ENCODE data around the gene EPPIN. TPM values are rescaled to one million over a fixed set of nuclear protein-coding genes. Genes with fewer than 3 reads are reported as not detected.
"Not testable (repeated sequence)": the region's sequence is repeated elsewhere in the genome, so short reads cannot be mapped to it uniquely, and the experiment has no call there.

The EPPIN gene
- polyA plus RNA-seq (ENCODE audit: low read depth in 6 of 6), result not detected

DNA sequence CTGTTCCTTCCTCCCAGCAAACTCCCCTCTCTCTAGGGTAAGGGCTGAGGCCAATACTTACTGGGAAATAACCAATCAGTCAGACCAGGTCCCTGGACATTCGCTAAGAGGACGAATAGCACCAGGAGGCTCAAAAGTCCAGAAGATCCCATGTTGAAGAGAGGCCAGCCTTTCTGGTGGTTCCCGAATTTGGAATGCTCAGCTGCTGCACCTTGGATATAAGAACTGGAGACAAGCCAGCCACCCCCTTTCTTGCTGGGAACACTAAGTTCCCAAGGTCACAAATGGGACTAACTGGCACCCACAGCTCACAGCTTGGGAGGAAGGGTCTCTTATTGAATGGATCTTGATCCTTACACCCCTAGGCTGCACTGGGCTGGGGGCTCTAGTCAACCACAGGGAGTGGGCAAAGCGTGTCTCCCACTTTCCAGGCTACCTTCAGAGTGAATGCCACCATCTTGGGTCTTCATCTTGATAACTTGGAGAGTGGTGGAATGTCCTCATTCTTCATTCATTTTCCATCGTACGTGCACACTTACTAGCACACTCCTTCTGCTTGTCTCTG lies at the start of gene EPPIN:
Gene EPPIN, minus strand, starts transcription at position 196 of the 565 bp plus-strand sequence. Its CDS starts 44 bp downstream, at position 152.
- ATAC-seq (ENCODE audit: low read depth in 2 of 2), result no peak
- DNase-seq, result no peak
- Mint-ChIP-seq H3K27ac (no peak within 1 kb of the TSS), H3K27me3 (peaks cover 33 to 59% (median 35%) of the 10 kb centered on the region in 3 donors), H3K36me3 (no peaks in the 10 kb centered on the region), H3K9me3 (peaks cover 0 to 11% (median 6%) of the 10 kb centered on the region in 7 donors), H3K4me1 (no peaks in the 10 kb centered on the region), H3K4me3 (no peak within 1 kb of the TSS)

DNA sequence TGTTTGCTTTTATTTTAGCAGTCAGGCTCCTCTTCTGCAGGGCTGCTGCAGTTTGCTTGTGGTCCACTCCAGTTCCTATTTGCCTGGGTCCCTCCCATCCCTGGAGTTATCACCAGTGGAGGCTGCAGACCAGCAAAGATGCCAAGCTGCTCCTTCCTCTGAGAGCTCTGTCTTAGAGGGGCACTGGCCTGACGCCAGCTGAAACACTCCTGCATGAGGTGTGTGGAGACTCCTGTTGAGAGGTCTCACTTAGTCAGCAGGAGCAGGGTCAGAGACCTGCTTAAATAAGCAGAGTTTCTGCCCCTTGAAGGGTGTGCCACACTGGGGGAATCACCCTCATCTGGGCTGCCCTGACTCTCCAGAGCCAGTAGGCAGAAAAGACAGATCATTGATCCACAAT lies 48.0 kb upstream of the EPPIN start:
- Mint-ChIP-seq H3K36me3 (no peaks in the 10 kb centered on the region), H3K27me3 (peaks cover 33 to 43% (median 40%) of the 10 kb centered on the region in 3 donors), H3K4me1 (no peaks in the 10 kb centered on the region), H3K4me3 (no peak overlapping the region), H3K9me3 (peaks cover 0 to 5% (median 0%) of the 10 kb centered on the region in 7 donors), H3K27ac (no peak overlapping the region)
- DNase-seq, result no peak
- ATAC-seq (ENCODE audit: low read depth in 2 of 2), result no peak

DNA sequence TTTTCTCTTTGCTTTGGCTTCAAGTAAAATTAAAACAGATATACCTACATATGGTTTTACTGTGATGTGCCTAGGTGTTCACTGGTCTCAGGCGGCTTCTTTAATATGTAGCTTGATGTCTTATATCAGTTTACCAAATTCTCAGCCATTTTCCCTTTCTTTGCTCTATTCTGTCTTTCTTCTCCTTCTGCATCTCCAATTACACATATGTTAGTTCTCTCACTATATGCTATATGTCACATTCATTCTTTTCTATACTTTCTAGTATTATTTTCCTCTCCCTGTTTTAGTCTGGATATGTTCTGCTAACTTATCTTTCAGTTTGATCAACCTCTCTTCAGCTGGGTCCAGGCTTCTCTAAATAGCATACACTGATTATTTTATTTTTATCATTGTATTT lies 46.3 kb upstream of the EPPIN start:
- DNase-seq, result no peak
- Mint-ChIP-seq H3K36me3 (no peaks in the 10 kb centered on the region), H3K27me3 (peaks cover 31 to 45% (median 38%) of the 10 kb centered on the region in 3 donors), H3K4me1 (no peaks in the 10 kb centered on the region), H3K27ac (no peak overlapping the region), H3K4me3 (no peak overlapping the region), H3K9me3 (peaks cover 0 to 5% (median 0%) of the 10 kb centered on the region in 7 donors)
- ATAC-seq (ENCODE audit: low read depth in 2 of 2), result no peak

DNA sequence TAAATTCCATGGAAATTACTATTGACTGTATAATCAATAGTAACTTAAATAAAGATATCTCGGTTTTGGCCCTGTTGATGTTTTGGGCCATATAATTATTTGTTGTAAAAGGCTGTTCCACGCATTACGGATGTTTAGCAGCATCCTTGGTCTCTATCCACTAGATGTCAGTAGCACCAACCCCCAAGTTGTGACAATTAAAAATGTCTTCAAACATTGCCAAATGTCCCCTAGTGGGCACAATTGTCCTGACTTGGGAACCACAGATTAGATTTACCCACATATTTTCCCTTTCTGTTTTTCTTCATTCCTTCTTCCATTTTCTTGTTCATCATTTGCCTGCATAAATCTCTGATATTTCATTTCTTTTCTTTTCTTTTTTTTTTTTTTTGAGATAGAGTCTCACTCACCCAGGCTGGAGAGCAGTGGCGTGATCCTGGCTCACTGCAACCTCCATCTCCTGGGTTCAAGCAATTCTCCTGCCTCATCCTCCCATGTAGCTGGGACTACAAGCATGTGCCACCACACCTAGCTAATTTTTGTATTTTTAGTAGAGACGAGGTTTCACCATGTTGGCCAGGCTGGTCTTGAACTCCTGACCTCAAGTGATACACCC lies 45.5 kb upstream of the EPPIN start:
- Mint-ChIP-seq H3K36me3 (no peaks in the 10 kb centered on the region), H3K27ac (no peak overlapping the region), H3K4me1 (no peaks in the 10 kb centered on the region), H3K4me3 (no peak overlapping the region), H3K9me3 (peaks cover 0 to 5% (median 0%) of the 10 kb centered on the region in 7 donors), H3K27me3 (peaks cover 23 to 44% (median 33%) of the 10 kb centered on the region in 3 donors)
- peak; percentile 71 to 78 for ATAC-seq (ENCODE audit: low read depth in 2 of 2)
- peak; percentile 39 for DNase-seq

DNA sequence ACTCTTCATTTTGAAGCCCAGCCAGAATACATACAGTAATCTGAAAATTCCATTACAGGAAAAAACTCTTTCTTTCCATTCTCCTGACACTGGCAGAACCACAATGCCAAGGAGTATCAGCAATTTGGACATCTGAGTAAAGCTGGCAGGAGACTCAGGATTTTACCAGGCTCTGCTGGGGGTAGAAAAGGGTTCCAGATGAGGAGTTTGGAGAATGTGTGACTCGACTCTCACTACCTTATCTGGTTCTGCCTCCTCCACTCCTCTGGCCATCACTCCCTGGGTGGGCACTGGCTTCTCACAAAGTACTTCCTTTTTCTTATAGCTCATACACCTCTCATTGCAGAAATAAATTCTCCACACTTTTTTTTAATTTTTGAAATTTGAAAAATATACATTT lies 42.5 kb upstream of the EPPIN start:
- no peak overlapping the region for H3K27ac Mint-ChIP-seq
- H3K27me3 Mint-ChIP-seq, result peaks cover 15 to 39% (median 23%) of the 10 kb centered on the region in 3 donors
- DNase-seq (no peak), ATAC-seq (ENCODE audit: low read depth in 2 of 2) (no peak)
- H3K4me3 Mint-ChIP-seq, result no peak overlapping the region
- H3K36me3 Mint-ChIP-seq, result no peaks in the 10 kb centered on the region
- no peaks in the 10 kb centered on the region for H3K4me1 Mint-ChIP-seq
- H3K9me3 Mint-ChIP-seq, result peaks cover 0 to 5% (median 0%) of the 10 kb centered on the region in 7 donors

DNA sequence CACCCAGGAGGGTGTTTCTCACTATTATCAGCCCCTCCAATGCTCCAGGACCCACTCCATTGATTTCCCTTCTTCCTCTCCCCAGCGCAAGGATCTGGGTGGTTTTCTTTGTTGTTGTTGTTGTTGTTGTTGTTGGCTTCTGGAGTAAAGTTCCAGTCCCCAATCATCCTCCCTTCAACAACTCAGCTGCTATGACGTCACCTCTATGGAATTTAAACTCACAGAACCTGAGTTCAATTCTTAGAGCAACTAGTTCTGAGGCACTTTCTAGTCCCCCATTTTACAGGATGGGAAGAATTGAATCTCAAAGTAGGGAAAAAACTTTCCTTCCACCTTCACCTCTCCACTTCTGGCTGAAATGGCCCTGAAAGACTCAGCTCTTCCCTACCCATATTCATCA lies 41.6 kb upstream of the EPPIN start:
- no peaks in the 10 kb centered on the region for H3K4me1 Mint-ChIP-seq
- H3K27ac Mint-ChIP-seq, result no peak overlapping the region
- H3K9me3 Mint-ChIP-seq, result peaks cover 0 to 5% (median 0%) of the 10 kb centered on the region in 7 donors
- H3K27me3 Mint-ChIP-seq, result peaks cover 8 to 32% (median 20%) of the 10 kb centered on the region in 3 donors
- H3K36me3 Mint-ChIP-seq, result no peaks in the 10 kb centered on the region
- ATAC-seq (ENCODE audit: low read depth in 2 of 2) (no peak), DNase-seq (no peak)
- no peak overlapping the region for H3K4me3 Mint-ChIP-seq

DNA sequence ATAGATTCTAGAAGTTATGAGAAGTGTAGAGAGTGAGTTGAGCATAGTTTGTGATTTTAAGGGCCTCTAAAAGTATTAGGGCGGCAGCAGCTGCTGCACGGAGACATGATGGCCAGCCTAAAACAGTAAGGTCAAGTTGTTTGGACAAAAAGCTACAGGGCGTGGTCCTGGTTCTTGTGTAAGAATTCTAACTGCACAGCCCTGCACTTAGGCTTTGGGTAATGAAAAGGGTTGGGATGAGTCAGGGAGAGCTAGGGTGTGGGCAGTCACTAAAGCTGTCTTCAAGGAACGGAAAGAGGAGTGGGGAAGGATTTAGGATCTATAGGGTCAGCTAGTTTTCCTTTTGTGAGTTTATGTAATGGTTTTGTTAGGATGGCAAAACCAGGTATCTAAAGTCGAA lies 38.8 kb upstream of the EPPIN start:
- not testable (repeated sequence) for DNase-seq; H3K4me3 Mint-ChIP-seq; H3K9me3 Mint-ChIP-seq; H3K4me1 Mint-ChIP-seq; H3K36me3 Mint-ChIP-seq; ATAC-seq (ENCODE audit: low read depth in 2 of 2); H3K27ac Mint-ChIP-seq
- peaks cover 1 to 22% (median 10%) of the 10 kb centered on the region in 3 donors for H3K27me3 Mint-ChIP-seq

DNA sequence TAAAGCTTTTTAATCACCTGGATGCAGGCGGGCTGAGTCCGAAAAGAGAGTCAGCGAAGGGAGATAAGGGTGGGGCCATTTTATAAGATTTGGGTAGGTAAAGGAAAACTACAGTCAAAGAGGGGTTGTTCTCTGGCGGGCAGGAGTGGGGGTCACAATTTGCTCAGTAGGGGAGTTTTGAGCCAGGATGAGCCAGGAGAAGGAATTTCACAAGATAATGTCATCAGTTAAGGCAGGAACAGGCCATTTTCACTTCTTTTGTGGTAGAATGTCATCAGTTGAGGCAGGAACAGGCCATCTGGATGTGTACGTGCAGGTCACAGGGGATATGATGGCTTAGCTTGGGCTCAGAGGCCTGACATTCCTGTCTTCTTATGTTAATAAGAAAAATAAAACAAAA lies 37.1 kb upstream of the EPPIN start:
- H3K27ac Mint-ChIP-seq; H3K4me3 Mint-ChIP-seq; H3K4me1 Mint-ChIP-seq; ATAC-seq (ENCODE audit: low read depth in 2 of 2); DNase-seq; H3K36me3 Mint-ChIP-seq; H3K9me3 Mint-ChIP-seq: not testable (repeated sequence)
- H3K27me3 Mint-ChIP-seq, result peaks cover 16 to 34% (median 18%) of the 10 kb centered on the region in 3 donors

DNA sequence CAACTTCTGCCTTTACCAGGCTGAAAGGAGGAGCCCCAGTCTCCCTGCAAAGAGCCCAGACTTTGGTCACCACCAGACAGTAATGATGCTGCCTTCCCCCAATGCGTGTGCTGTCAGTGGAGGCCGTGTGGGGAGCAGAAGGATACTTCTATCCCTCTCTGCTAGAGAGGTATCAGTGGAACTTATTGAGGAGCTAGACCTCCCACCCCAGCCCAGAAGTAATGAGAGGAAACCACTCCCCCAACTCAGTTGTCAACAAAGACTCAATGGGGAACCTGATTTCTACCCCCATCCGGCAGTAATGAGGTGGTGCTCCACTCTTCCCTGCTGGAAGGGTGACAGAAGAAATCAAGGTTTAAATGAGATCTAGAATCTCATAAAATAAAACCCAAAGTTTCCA lies 36.3 kb upstream of the EPPIN start:
- no peaks in the 10 kb centered on the region for H3K36me3 Mint-ChIP-seq
- peaks cover 17 to 35% (median 22%) of the 10 kb centered on the region in 3 donors for H3K27me3 Mint-ChIP-seq
- H3K9me3 Mint-ChIP-seq, result peaks cover 0 to 3% (median 0%) of the 10 kb centered on the region in 7 donors
- ATAC-seq (ENCODE audit: low read depth in 2 of 2) (no peak), DNase-seq (no peak)
- no peak overlapping the region for H3K27ac Mint-ChIP-seq
- no peak overlapping the region for H3K4me3 Mint-ChIP-seq
- H3K4me1 Mint-ChIP-seq, result no peaks in the 10 kb centered on the region

DNA sequence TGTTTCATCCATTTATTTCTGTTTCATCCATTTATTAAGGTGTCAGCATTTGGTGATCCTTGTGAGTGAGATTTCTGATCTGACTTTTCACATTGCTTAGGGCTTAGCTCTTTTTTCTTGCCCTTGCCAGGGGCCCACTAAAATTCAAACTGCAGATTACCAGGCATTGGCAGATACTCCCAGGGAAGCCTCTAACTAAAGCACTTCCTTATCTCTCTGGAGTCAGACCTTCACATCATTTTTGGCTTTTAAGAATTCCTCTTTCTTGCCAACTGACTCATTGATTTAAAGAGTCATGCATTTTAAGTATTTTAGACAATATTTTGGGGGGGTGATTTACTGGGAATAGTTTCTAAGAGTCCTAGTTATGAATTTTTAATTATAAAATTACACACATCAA lies 34.5 kb upstream of the EPPIN start:
- Mint-ChIP-seq H3K27ac (peak overlapping the region in 1 of 6 donors; percentile 24), H3K27me3 (peaks cover 17 to 27% (median 22%) of the 10 kb centered on the region in 3 donors), H3K4me1 (no peaks in the 10 kb centered on the region), H3K9me3 (peaks cover 0 to 3% (median 0%) of the 10 kb centered on the region in 7 donors), H3K36me3 (no peaks in the 10 kb centered on the region), H3K4me3 (no peak overlapping the region)
- ATAC-seq (ENCODE audit: low read depth in 2 of 2) (no peak), DNase-seq (no peak)

DNA sequence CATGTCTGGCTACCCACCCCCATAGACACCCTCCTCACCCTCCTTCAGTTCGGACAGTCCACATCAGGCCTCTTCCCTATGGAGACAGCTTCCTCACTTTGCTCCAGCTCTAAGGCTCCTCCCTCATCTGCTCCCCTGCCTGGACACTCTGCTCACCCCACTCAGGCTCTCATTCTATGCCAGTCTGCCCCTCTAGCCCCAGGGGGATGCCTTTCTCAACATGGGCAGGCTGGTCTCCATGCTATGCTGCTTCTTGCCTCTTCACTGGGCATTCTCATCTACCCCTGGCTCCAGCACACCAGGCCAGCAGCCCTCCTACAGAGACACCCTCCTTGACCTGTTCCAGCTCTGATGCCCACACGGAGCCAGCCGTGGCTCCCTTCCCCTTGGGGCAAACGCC lies 32.0 kb upstream of the EPPIN start, which contains the start of gene WFDC8:
Gene WFDC8, minus strand, starts transcription at position 101 of the 400 bp plus-strand sequence. Its CDS starts 37 bp downstream, at position 64.
- no peaks in the 10 kb centered on the region for H3K36me3 Mint-ChIP-seq

DNA sequence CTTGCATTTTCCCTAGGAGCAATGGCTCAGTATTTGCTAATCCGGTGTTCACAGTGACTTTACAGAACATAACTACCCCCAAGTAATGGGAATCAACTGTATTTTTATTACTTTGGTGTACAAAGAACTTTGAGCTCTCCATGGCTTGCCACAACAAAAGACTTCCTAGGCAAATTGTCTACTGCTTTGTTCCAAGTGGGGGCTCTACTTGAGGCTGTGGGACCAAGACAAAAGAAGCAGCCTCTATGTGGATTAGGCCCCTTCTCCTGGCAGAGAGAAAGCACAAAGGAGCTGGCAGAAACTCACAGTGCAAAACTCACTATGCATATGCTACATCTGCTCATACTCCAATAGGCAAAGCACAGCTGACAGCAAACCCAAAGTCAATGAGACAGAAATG lies 31.0 kb upstream of the EPPIN start:
- peaks cover 0 to 3% (median 0%) of the 10 kb centered on the region in 7 donors for H3K9me3 Mint-ChIP-seq
- DNase-seq (no peak), ATAC-seq (ENCODE audit: low read depth in 2 of 2) (no peak)
- no peak overlapping the region for H3K4me3 Mint-ChIP-seq
- H3K27ac Mint-ChIP-seq, result no peak overlapping the region
- H3K4me1 Mint-ChIP-seq, result no peaks in the 10 kb centered on the region
- H3K27me3 Mint-ChIP-seq, result peaks cover 27 to 46% (median 27%) of the 10 kb centered on the region in 3 donors
- no peaks in the 10 kb centered on the region for H3K36me3 Mint-ChIP-seq

More for the DNA sequence above, 32.0 kb upstream of the EPPIN start, which contains the start of gene WFDC8:
- Mint-ChIP-seq H3K4me1 (no peaks in the 10 kb centered on the region), H3K9me3 (peaks cover 0 to 3% (median 0%) of the 10 kb centered on the region in 7 donors), H3K27me3 (peaks cover 22 to 39% (median 27%) of the 10 kb centered on the region in 3 donors), H3K27ac (no peak within 1 kb of the TSS), H3K4me3 (no peak within 1 kb of the TSS)
- ATAC-seq (ENCODE audit: low read depth in 2 of 2) (no peak), DNase-seq (no peak)

DNA sequence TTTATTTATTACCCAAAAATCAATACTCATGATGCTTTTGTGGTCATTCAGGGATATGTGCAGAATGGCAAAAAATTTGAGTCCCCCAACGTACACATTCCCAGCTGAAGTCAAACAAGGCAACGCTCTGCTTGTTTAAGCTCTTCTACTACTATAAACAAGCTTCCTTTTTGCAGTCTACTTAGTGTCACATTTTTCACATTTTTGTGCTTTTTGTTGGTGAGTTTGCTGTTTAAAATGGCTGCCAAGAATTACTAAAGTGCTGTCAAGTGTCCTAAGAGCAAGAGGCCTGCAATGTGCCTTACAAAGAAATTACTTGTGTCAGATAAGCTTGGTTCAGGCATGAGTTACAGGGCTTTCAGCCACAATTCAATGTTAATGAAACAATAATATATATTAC lies 29.8 kb upstream of the EPPIN start:
- DNase-seq (no peak), ATAC-seq (ENCODE audit: low read depth in 2 of 2) (no peak)
- Mint-ChIP-seq H3K27ac (no peak overlapping the region), H3K4me1 (no peaks in the 10 kb centered on the region), H3K9me3 (peaks cover 0 to 3% (median 0%) of the 10 kb centered on the region in 7 donors), H3K4me3 (no peak overlapping the region), H3K27me3 (peaks cover 32 to 50% (median 33%) of the 10 kb centered on the region in 3 donors), H3K36me3 (no peaks in the 10 kb centered on the region)

DNA sequence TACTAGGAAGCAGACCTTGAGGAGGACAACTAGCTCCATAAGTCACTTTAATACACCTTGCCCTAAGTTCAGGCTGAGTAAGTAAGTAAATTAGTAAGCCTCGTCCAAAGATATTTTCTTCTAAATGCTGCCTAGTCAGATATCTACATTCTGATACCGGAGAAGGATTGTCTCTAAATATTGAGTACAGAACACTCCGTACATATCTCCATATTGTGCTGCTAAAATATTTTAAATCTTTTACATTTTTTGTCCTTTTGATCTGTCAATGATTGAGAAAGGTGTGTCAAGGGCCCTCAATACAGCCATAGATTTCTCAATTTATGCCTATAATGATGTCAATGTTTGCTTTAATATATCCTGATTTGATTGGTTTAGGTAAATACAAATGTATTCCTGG lies 28.7 kb upstream of the EPPIN start:
- DNase-seq (no peak), ATAC-seq (ENCODE audit: low read depth in 2 of 2) (no peak)
- Mint-ChIP-seq H3K27ac (no peak overlapping the region), H3K27me3 (peaks cover 36 to 54% (median 40%) of the 10 kb centered on the region in 3 donors), H3K4me3 (no peak overlapping the region), H3K4me1 (no peaks in the 10 kb centered on the region), H3K9me3 (peaks cover 0 to 3% (median 0%) of the 10 kb centered on the region in 7 donors), H3K36me3 (no peaks in the 10 kb centered on the region)
